ENCODE data around the gene UTP14C.
"Not testable (repeated sequence)": the region's sequence is repeated elsewhere in the genome, so short reads cannot be mapped to it uniquely, and the experiment has no call there.

UTP14C gene

DNA sequence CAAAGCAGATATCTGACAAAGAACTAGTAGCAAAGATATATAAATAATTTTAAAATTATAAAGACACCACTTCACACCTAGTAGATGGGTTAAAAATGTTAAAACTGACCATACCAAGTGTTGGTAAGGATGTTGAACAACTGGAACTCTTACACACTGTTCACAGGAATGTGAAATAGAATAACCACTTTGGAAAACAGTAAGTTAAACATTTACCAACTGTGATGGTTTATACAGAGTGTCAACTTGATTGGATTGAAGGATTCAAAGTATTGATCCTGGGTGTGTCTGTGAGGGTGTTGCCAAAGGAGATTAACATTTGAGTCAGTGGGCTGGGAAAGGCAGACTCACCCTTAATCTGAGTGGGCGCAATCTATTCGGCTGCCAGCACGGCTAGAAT, 19.2 kb downstream of the UTP14C start:
- DNase-seq (ENCODE audit: low read depth, low spot score), result no peak

DNA sequence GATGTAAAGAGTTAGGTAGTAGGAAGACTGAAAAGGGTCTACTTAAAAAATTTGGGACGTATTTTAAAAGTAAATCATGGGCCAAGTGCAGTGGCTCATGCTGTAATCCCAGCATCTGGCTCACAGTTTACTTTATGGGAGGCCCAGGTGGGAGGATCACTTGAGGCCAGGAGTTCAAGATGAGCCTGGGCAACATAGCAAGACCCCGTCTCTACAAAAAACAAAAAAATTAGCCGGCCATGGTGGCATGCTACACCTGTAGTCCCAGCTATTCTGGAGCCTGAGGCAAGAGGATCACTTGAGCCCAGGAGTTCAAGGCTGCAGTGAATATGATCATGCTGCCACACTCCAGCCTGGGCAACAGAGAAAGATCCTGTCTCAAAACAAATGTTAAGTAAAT, 23.0 kb downstream of the UTP14C start:
- no peak for DNase-seq (ENCODE audit: low read depth, low spot score)

DNA sequence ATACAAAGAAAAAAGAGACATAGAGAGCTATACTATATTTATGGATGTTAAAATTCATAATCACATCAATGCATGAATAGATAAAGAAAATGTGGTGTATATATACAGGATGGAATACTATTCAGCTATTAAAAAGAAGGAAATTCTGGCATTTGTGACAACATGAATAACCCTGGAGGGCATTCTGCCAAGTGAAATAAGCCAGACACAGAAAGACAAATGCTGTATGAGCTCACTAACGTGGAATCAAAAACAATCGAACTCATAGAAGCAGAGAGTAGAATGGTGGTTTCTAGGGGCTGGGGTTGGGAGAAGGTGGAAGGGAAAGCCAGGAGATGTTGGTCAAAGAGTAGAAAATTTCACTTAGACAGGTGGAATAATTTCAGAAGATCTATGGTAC, 24.0 kb downstream of the UTP14C start:
- DNase-seq (ENCODE audit: low read depth, low spot score), result peak; percentile 41

DNA sequence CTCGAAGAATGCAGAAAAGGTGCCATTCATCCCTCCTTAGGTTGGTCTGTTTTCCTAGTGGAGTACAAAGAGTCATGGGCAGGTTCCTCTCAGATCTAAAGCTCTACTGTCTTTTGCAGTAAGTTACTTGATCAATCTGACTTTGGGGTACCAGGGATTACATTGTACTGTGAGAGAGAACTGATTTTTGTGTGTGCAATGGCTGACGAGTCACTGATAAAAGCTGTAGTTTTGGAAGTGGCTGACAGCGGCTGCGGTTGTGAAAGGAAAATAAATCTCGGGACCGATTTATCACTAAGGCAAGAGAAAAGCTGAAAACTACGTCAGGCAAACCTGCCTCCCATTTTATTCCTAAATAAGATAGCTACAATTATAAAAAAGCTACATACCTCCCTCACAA, 26.9 kb downstream of the UTP14C start:
- no peak for DNase-seq (ENCODE audit: low read depth, low spot score)

DNA sequence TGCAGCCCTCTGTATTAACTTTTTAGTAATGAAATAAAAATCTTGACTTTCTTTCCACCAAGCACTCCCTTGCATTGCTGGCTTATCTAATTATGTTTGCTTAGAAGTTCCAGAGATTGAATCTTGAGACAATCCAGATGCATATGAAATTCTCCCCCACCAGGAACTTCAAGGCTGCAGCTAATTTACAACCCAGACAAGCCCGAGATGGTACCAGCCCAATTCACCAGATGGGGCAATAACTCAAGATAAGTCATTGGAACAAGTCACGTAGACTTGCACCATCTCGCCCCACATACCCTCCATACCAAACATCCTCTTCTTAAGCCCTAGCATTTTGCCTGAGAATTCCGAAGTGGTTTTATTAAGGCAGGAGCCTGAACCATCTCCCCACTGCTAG, 29.0 kb downstream of the UTP14C start:
- DNase-seq (ENCODE audit: low read depth, low spot score), result no peak

DNA sequence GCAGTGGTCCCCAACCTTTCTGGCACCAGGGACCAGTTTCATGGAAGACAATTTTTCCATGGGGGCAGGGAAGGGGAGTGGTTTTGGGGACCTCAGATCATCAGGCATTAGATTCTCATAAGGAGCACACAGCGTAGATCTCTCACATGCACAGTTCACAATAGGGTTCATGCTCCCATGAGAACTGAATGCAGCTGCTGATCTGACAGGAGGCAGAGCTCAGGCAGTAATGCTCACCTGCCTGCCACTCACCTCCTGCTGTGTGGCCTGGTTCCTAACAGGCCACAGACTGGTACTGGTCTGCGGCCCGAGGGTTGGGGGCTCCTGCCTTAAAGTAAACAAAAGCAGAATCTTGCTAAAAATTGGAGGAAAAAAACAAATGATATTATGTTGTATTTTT, 36.6 kb downstream of the UTP14C start:
- not testable (repeated sequence) for DNase-seq (ENCODE audit: low read depth, low spot score)

DNA sequence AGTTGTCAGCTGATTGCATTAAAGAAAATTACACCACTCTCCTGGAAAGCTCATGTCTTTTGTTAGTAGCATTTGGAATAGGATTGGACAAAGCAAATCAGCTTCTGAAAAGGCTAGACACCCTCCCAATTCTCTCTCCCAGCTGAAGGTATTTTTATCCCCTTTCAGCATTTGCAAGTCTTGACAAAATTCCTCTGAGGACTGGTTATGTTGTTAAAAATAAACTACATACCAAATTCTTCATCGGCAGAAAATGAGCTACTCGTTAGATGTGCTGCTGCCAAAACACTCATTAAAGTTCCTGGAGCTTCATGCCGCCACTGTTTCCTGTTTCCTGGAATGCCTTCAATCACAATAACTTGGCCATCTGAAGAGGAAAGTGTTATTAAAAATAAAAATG, 37.1 kb downstream of the UTP14C start:
- peak; percentile 47 for DNase-seq (ENCODE audit: low read depth, low spot score)

DNA sequence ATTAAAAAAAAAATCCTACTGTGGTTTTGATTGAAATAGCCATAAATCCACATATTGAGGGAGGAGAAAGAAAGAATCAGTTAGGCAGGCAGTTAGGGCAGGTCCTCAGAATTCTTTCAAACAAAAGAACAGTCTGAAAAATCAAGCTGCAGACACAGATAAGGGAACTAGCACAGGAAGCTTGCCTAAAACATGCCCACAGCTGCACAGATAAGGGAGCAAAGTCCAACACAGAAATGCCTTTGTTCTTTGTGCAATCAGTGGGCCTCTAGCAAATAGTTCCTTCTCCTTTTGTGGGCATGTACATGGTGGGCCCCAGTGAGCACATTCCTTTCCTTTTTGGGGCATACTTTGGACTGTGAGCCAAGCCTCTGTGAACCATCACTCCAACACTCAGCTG, 42.7 kb downstream of the UTP14C start:
- peak; percentile 12 for DNase-seq (ENCODE audit: low read depth, low spot score)

DNA sequence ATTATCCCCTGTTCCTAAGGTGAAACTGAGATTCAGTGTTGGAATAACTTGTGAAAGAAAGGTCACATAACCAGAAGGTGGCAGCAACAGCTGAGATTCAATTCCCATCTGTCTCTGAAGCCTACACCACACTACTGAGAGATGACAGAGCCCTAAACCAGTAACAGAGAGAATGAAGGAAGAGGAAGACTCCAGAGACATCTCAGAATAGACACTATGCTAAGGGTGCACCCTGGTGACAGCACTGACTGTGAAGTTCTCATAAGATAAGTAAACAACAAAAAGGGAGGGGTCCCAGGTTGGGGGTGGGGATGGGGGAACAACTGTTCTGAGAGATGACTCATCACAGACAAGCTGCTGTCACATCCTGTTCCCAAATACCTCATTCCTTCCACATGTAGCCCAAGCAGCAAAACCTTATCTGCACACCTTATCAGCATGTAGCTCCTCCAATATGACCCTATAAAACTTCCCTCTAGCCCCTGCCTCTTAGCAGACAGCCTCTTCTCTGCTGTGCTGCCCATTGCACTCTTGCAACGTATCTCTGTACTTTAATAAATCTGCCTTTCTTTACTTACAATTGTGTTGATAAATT, 46.5 kb downstream of the UTP14C start:
- DNase-seq (ENCODE audit: low read depth, low spot score), result peak; percentile 19

Data from astrocyte of the hippocampus (primary cell).